Smooth muscle cell (in vitro differentiated cells): ENCODE measurements around the gene RORB. TPM values are rescaled to one million over a fixed set of nuclear protein-coding genes. Genes with fewer than 3 reads are reported as not detected.

ENCODE experiments used
- DNase-seq: peaks from one replicate; lab custom pipeline; 2025; ENCODE audit not compliant: unreplicated experiment; lab: John Stamatoyannopoulos, UW
- H2AFZ ChIP-seq: fragments of 200-600 bp; sonication (generic); 2 replicates; pipeline ENCODE4 v1.6.0; 2016; ENCODE audit warnings: antibody characterized with exemption, low read depth, mild to moderate bottlenecking
- H3F3A ChIP-seq: fragments of 200-600 bp; sonication (generic); 2 replicates; pipeline ENCODE4 v1.6.0; 2017; ENCODE audit warnings: antibody characterized with exemption, low read depth
- H3K27ac ChIP-seq: fragments of 200-600 bp; sonication (generic); 2 replicates; pipeline ENCODE4 v1.5.1; 2016; ENCODE audit warnings: low read depth, mild to moderate bottlenecking
- H3K27me3 ChIP-seq: fragments of 200-600 bp; sonication (generic); 2 replicates; pipeline ENCODE4 v1.6.1; 2016; ENCODE audit warnings: low read depth, mild to moderate bottlenecking
- H3K36me3 ChIP-seq: fragments of 200-600 bp; sonication (generic); 2 replicates; pipeline ENCODE4 v1.5.1; 2016; ENCODE audit warnings: low read depth
- H3K4me1 ChIP-seq: fragments of 200-600 bp; sonication (generic); 2 replicates; pipeline ENCODE4 v1.5.1; 2016; ENCODE audit warnings: low read depth
- H3K4me2 ChIP-seq: fragments of 200-600 bp; sonication (generic); 2 replicates; pipeline ENCODE4 v1.6.0; 2016; ENCODE audit warnings: mild to moderate bottlenecking
- H3K4me3 ChIP-seq: fragments of 200-600 bp; sonication (generic); 2 replicates; pipeline ENCODE4 v1.5.1; 2016; ENCODE audit warnings: mild to moderate bottlenecking
- H3K79me2 ChIP-seq: fragments of 200-600 bp; sonication (generic); 2 replicates; pipeline ENCODE4 v1.6.0; 2016; ENCODE audit warnings: low read depth, mild to moderate bottlenecking
- H3K9ac ChIP-seq: fragments of 200-600 bp; sonication (generic); 2 replicates; pipeline ENCODE4 v1.6.0; 2016; ENCODE audit warnings: low read depth
- H3K9me3 ChIP-seq: fragments of 200-600 bp; sonication (generic); replicated peaks from 2 replicates; pipeline ENCODE4 v1.5.1; 2016; ENCODE audit warnings: low read depth
- H4K20me1 ChIP-seq: fragments of 200-600 bp; sonication (generic); 2 replicates; pipeline ENCODE4 v1.6.0; 2016; ENCODE audit warnings: low read depth
- CTCF ChIP-seq: fragments of 200-600 bp; sonication (generic); IDR thresholded peaks from 2 replicates; pipeline ENCODE4 v1.5.1; 2017; ENCODE audit warnings: borderline replicate concordance, mild to moderate bottlenecking, antibody characterized with exemption; ENCODE audit not compliant: insufficient read depth, poor library complexity, severe bottlenecking
- WGBS: methylation state at CpG from one replicate; pipeline ENCODE4 v1.1.7; 2016; ENCODE audit warnings: low lambda C conversion rate; 5-methylcytosine and 5-hydroxymethylcytosine counted together
- polyA plus RNA-seq: library from polyadenylated mRNA; unstranded; fragments of >200 nt; fragmentation: Nextera tagmentation; extraction: Ambion mirVana; gene quantifications from 2 replicates; pipeline ENCODE4 v1.2.1, GENCODE V29; 2016
- total RNA-seq: library from RNA; depleted of rRNA; stranded (reverse); fragments of >200 nt; gene quantifications from 2 replicates; pipeline ENCODE4 v1.2.3, GENCODE V29; 2014

Gene RORB
- total RNA-seq (2.5 and 4.9 TPM in 2 replicates), polyA plus RNA-seq (0.91 and 0.95 TPM in 2 replicates)

- 2% methylated on average over 30 of the region's 50 CpGs for WGBS
- H3K9ac ChIP-seq, result no peak within 1 kb of the TSS
These were observed at the start of gene RORB for GRCh38 chr9:74496819-74497747. Gene RORB, plus strand, starts transcription at chr9:74497335. Its CDS starts 642 bp downstream, at chr9:74497977.

GRCh38 chr9:74447451-74448193 lies 49.5 kb upstream of the RORB start:
- Histone ChIP-seq H3K4me3 (no peak overlapping the region), H2AFZ (no peak overlapping the region), H3K4me2 (no peak overlapping the region), H3K27me3 (no peaks in the 10 kb centered on the region), H3K9me3 (no peaks in the 10 kb centered on the region), H3K4me1 (no peaks in the 10 kb centered on the region), H3K27ac (no peak overlapping the region), H3K36me3 (no peaks in the 10 kb centered on the region), H3K9ac (no peak overlapping the region), H3F3A (no peaks in the 10 kb centered on the region), H3K79me2 (no peaks in the 10 kb centered on the region), H4K20me1 (no peaks in the 10 kb centered on the region)
- DNase-seq, result no peak
- WGBS, result 86% methylated on average over 2 of the region's 2 CpGs
- TF ChIP-seq CTCF, result no peak

More at GRCh38 chr9:74496819-74497747, at the start of gene RORB:
- Histone ChIP-seq H3K4me2 (peak within 1 kb of the TSS; percentile 97), H3K27me3 (peaks cover 83% of the 10 kb centered on the region), H3K9me3 (no peaks in the 10 kb centered on the region), H3K36me3 (no peaks in the 10 kb centered on the region), H3K27ac (no peak within 1 kb of the TSS), H3F3A (no peaks in the 10 kb centered on the region), H3K4me1 (peaks cover 13% of the 10 kb centered on the region), H4K20me1 (no peaks in the 10 kb centered on the region), H3K79me2 (no peaks in the 10 kb centered on the region), H2AFZ (peak within 1 kb of the TSS; percentile 99), H3K4me3 (peak within 1 kb of the TSS; percentile 65)
- TF ChIP-seq CTCF, result no peak
- DNase-seq, result no peak

- 88% methylated on average over 2 of the region's 2 CpGs for WGBS
- no peaks in the 10 kb centered on the region for H3K36me3 ChIP-seq
- no peak overlapping the region for H2AFZ ChIP-seq
- no peaks in the 10 kb centered on the region for H4K20me1 ChIP-seq
- no peak overlapping the region for H3K4me2 ChIP-seq
- H3K27me3 ChIP-seq, result no peaks in the 10 kb centered on the region
- no peak overlapping the region for H3K27ac ChIP-seq
- no peaks in the 10 kb centered on the region for H3K9me3 ChIP-seq
- H3K4me3 ChIP-seq, result no peak overlapping the region
- H3K9ac ChIP-seq, result no peak overlapping the region
- no peaks in the 10 kb centered on the region for H3K4me1 ChIP-seq
- no peak for DNase-seq
- TF ChIP-seq CTCF, result no peak
- no peaks in the 10 kb centered on the region for H3F3A ChIP-seq
- H3K79me2 ChIP-seq, result no peaks in the 10 kb centered on the region
These were observed 48.1 kb upstream of the RORB start for GRCh38 chr9:74449060-74449459.
